Measurements from ENCODE around the gene FBXO38.

The FBXO38 gene

GRCh38 chr5:148476302-148476701, 92.5 kb downstream of the FBXO38 start:
- TF ChIP-seq, protein P1, sequence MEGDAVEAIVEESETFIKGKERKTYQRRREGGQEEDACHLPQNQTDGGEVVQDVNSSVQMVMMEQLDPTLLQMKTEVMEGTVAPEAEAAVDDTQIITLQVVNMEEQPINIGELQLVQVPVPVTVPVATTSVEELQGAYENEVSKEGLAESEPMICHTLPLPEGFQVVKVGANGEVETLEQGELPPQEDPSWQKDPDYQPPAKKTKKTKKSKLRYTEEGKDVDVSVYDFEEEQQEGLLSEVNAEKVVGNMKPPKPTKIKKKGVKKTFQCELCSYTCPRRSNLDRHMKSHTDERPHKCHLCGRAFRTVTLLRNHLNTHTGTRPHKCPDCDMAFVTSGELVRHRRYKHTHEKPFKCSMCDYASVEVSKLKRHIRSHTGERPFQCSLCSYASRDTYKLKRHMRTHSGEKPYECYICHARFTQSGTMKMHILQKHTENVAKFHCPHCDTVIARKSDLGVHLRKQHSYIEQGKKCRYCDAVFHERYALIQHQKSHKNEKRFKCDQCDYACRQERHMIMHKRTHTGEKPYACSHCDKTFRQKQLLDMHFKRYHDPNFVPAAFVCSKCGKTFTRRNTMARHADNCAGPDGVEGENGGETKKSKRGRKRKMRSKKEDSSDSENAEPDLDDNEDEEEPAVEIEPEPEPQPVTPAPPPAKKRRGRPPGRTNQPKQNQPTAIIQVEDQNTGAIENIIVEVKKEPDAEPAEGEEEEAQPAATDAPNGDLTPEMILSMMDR (IDR thresholded peaks at IDR 0.05; ENCODE audit: insufficient read depth, low read depth, low read length, missing control alignments): no peak

DNA sequence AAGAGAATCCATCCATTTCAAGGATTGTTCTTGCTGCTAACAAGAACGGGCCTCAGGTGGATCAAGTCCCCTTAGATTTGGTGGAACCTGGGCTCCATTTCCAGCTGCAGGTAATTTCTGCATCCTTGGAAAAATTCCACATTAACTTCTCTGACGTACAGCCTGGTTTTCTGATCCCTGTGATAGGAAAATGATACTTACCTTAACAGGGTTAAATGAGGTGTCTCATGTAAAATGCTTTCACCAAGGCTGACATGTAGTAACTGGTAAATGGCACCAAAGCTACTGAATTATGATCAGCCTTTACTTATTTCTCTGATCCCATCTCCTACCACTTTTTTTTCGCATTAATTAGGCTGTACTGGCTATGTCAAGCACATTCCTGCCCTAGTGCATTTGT, 93.7 kb downstream of the FBXO38 start:
- no peak overlapping the region for H3K4me3 ChIP-seq (ENCODE audit: low read depth, low read length)
- TF ChIP-seq, protein P1 (IDR thresholded peaks at IDR 0.05; ENCODE audit: insufficient read depth, low read depth, low read length, missing control alignments): no peak
- no peak for DNase-seq (ENCODE audit: low read depth)

More at GRCh38 chr5:148476302-148476701, 92.5 kb downstream of the FBXO38 start:
- no peak overlapping the region for H3K4me3 ChIP-seq (ENCODE audit: low read depth, low read length)
- no peak for DNase-seq (ENCODE audit: low read depth)

GRCh38 chr5:148482196-148482595, 98.4 kb downstream of the FBXO38 start:
- no peak for DNase-seq (ENCODE audit: low read depth)
- TF ChIP-seq, protein P1 (IDR thresholded peaks at IDR 0.05; ENCODE audit: insufficient read depth, low read depth, low read length, missing control alignments): no peak

GRCh38 chr5:148482697-148483462, 99.1 kb downstream of the FBXO38 start:
- no peak overlapping the region for H3K4me3 ChIP-seq (ENCODE audit: low read depth, low read length)
- peak; percentile 66 for DNase-seq (ENCODE audit: low read depth)
- TF ChIP-seq, protein P1 (IDR thresholded peaks at IDR 0.05; ENCODE audit: insufficient read depth, low read depth, low read length, missing control alignments): peak; percentile 93

More at GRCh38 chr5:148482196-148482595, 98.4 kb downstream of the FBXO38 start:
- H3K4me3 ChIP-seq (ENCODE audit: low read depth, low read length): no peak overlapping the region

DNA sequence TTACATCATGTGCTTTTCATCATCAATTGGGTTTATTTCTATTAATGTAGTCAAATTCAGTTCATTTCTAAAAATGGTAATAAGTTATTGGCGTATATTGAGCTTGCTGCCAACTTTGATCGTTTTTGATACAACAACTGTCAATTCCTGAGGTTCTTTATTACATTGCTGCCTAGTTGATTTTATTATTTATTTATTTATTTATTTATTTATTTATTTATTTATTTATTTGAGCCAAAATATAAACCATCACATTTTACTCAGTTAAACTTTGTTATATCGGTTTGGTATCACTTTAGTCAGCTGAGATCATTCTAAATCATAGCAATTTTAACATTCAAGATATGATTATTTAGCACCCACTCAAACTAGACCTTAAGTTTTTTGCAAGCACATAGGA, 100.0 kb downstream of the FBXO38 start:
- H3K4me3 ChIP-seq (ENCODE audit: low read depth, low read length): no peak overlapping the region
- no peak for DNase-seq (ENCODE audit: low read depth)
- TF ChIP-seq, protein P1 (IDR thresholded peaks at IDR 0.05; ENCODE audit: insufficient read depth, low read depth, low read length, missing control alignments): no peak

DNA sequence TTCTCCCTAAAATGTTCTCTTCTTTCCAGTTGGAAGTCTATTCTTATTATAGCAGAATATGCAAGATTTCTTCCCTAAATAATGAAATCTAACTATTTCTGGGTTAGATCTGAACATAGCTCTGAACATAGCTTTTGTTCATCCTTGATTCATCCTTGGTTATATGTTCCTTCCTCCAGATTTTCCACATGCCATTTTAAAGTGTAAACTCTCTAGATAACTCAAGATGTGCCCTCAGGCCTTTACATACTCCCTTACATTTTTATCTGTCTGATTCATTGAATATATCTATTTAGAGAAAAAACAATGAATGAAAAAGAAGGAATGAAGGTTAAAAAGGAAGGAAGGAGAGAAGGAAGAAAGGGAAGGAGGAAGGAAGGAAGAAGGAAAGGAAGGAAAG, 100.9 kb downstream of the FBXO38 start:
- TF ChIP-seq, protein P1 (IDR thresholded peaks at IDR 0.05; ENCODE audit: insufficient read depth, low read depth, low read length, missing control alignments): no peak
- no peak for DNase-seq (ENCODE audit: low read depth)
- H3K4me3 ChIP-seq (ENCODE audit: low read depth, low read length): no peak overlapping the region

DNA sequence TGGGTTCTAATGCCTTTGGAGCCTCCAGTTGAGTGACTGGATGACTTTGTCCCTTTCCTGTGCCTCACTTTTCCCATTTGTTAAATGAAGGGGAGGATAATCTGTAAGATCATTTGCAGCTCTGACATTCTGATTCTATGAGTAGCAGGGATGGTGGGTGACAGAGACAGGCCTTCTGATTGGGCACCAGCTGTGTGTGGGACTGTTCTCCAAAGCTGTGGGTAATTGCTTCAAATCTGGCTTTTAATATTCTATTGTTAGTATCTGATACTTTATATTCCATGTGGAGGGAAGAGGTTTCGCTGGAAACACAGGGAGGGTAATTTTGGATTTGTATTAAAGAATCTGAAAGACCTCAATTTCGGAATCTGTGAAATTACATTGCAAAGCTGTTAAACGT, 102.7 kb downstream of the FBXO38 start:
- TF ChIP-seq, protein P1 (IDR thresholded peaks at IDR 0.05; ENCODE audit: insufficient read depth, low read depth, low read length, missing control alignments): no peak
- H3K4me3 ChIP-seq (ENCODE audit: low read depth, low read length): no peak overlapping the region
- DNase-seq (ENCODE audit: low read depth): no peak
